Kidney (tissue), 14 donors: ENCODE data around the gene CCDC8. TPM values are rescaled to one million over a fixed set of nuclear protein-coding genes. Genes with fewer than 3 reads are reported as not detected.

Experiments used
- DNase-seq, 5 donors: peaks; one replicate each; pipeline ENCODE4 v3.0.0-alpha.2; 2013 to 2020
- FAIRE-seq: peaks from 2 replicates; lab custom pipeline; 2012; peaks lifted over from hg19 to GRCh38; lab: Jason Lieb, UNC
- H3K27ac ChIP-seq, 2 donors: one replicate each; pipeline ENCODE4 v1.7.0; 2013; ENCODE audit warnings: low read depth in 2 of 2, low read length in 2 of 2, inconsistent platforms in 1 of 2
- H3K27me3 ChIP-seq: one replicate; pipeline ENCODE4 v1.7.1; 2013; ENCODE audit warnings: low read length, inconsistent platforms; ENCODE audit not compliant: control insufficient read depth, insufficient read depth
- H3K36me3 ChIP-seq, 3 donors: one replicate each; pipeline versions ENCODE4 v1.7.0 to v1.7.1; 2013; ENCODE audit warnings: low read length in 3 of 3, control low read depth in 1 of 3, inconsistent platforms in 1 of 3; ENCODE audit not compliant: insufficient read depth in 3 of 3, control insufficient read depth in 2 of 3
- H3K4me1 ChIP-seq, 3 donors: one replicate each; pipeline versions ENCODE4 v1.7.0 to v1.7.1; 2013; ENCODE audit warnings: low read length in 3 of 3, inconsistent platforms in 1 of 3, low read depth in 1 of 3; ENCODE audit not compliant: control insufficient read depth in 2 of 3, insufficient read depth in 2 of 3
- H3K4me3 ChIP-seq, 3 donors: one replicate each; pipeline versions ENCODE4 v1.7.0 to v1.8.1; 2013; ENCODE audit warnings: low read length in 3 of 3, control low read depth in 1 of 3, inconsistent platforms in 1 of 3
- H3K9ac ChIP-seq, 3 donors: one replicate each; pipeline versions ENCODE4 v1.7.0 to v1.7.1; 2013; ENCODE audit warnings: low read length in 3 of 3, control low read depth in 1 of 3, inconsistent platforms in 1 of 3
- H3K9me3 ChIP-seq, 3 donors: one replicate each; pipeline versions ENCODE4 v1.7.0 to v1.7.1; 2013; ENCODE audit warnings: low read length in 3 of 3, control low read depth in 1 of 3, inconsistent platforms in 1 of 3; ENCODE audit not compliant: control insufficient read depth in 2 of 3, insufficient read depth in 1 of 3
- intact Hi-C: fragments of 100-400 bp; cut with DNase I; formaldehyde crosslinking; loops from one replicate; pipeline ENCODE4 v1.11.1; 2022
- polyA plus RNA-seq: library from polyadenylated mRNA; stranded (reverse); fragments of 350-450 nt; fragmentation: Illumina TruSeq; extraction: RNeasy Lipid Tissue Mini Kit (QIAGEN cat#74804); gene quantifications from one replicate; pipeline ENCODE4 v1.2.3, GENCODE V29; 2014; ENCODE audit warnings: low read depth, low replicate concordance; ENCODE audit not compliant: insufficient read depth
- total RNA-seq: library from RNA; stranded (reverse); fragmentation: NEBNext Ultra II Directional; extraction: Animal tissue kit (Norgen Biotek cat#: 25700); gene quantifications from one replicate; pipeline ENCODE4 v1.2.1, GENCODE V29; 2021
- TF ChIP-seq, protein P1 (sequence below): IDR thresholded peaks from 3 replicates; pipeline ENCODE4 v1.5.1; 2012; ENCODE audit warnings: mild to moderate bottlenecking, moderate library complexity, borderline replicate concordance; ENCODE audit not compliant: insufficient read depth; ENCODE audit errors: extremely low read depth
- donor health status: control.
- donor health status: control.
- donor health status: control.
- donor health status: control.
- donor health status: control.
- donor health status: DM: yes; HTN: yes; CAD: no.
- donor health status: Normal renal cell carcinoma (clear cell type).

Gene CCDC8
- total and polyA plus RNA-seq, 2 donors from 2014 or later = 18.9 to 21.0 TPM

DNA sequence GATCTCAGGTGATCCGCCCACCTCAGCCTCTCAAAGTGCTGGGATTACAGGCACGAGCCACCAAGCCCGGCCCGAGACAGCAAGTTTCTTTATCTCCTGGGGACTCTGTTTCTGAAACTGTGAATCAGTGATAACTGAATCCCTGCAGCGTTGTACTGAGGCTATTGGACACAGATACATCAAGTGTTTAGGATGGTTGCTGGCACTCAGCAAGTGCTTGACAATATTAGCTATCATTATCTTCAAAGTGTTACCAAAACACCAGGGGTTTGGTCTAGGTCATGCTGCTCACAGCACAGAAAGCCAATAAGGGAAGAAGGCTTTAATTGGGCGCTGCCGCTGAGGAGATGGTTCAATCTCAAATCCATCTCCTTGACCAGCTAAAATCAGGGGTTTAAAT, 35.9 kb upstream of the CCDC8 start:
- H3K4me1 ChIP-seq = no peaks in the 10 kb centered on the region
- DNase-seq (no peak), FAIRE-seq (no peak)
- H3K27ac ChIP-seq = no peak overlapping the region
- H3K9ac ChIP-seq = no peak overlapping the region
- TF ChIP-seq, protein P1, sequence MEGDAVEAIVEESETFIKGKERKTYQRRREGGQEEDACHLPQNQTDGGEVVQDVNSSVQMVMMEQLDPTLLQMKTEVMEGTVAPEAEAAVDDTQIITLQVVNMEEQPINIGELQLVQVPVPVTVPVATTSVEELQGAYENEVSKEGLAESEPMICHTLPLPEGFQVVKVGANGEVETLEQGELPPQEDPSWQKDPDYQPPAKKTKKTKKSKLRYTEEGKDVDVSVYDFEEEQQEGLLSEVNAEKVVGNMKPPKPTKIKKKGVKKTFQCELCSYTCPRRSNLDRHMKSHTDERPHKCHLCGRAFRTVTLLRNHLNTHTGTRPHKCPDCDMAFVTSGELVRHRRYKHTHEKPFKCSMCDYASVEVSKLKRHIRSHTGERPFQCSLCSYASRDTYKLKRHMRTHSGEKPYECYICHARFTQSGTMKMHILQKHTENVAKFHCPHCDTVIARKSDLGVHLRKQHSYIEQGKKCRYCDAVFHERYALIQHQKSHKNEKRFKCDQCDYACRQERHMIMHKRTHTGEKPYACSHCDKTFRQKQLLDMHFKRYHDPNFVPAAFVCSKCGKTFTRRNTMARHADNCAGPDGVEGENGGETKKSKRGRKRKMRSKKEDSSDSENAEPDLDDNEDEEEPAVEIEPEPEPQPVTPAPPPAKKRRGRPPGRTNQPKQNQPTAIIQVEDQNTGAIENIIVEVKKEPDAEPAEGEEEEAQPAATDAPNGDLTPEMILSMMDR = no peak
- H3K36me3 ChIP-seq = no peaks in the 10 kb centered on the region
- no peaks in the 10 kb centered on the region for H3K9me3 ChIP-seq
- H3K27me3 ChIP-seq = no peaks in the 10 kb centered on the region
- H3K4me3 ChIP-seq = no peak overlapping the region
- intact Hi-C loops = no loop called here

- Histone ChIP-seq H3K36me3 (no peaks in the 10 kb centered on the region), H3K9me3 (no peaks in the 10 kb centered on the region), H3K4me1 (no peaks in the 10 kb centered on the region), H3K9ac (no peak overlapping the region), H3K4me3 (no peak overlapping the region), H3K27me3 (no peaks in the 10 kb centered on the region), H3K27ac (no peak overlapping the region)
- intact Hi-C loops = no loop called here
- TF ChIP-seq, protein P1 = no peak
- no peak for DNase-seq
- FAIRE-seq = no peak
These were observed 35.2 kb upstream of the CCDC8 start for GRCh38 chr19:46448601-46449000.

DNA sequence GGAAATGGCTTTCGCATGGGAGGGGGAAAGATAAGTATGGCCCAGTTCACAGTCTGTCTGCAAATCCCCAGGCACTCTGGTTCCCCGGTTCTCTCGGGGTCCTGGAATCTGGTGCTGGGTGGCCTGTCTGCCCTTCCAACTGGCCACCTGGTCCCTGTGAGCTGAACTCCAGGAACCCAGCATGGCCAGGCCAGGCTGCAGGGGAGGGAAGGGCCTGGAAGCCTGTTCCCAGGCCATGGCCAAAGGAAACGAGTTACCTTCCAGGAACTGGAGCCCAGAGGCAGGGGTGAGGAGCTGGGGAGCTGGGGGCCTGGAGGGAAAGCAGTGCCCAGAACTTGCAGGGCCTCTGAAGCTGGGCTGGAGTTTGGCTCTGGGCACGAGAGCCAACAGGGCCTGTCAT, 34.5 kb upstream of the CCDC8 start:
- H3K9ac ChIP-seq = no peak overlapping the region
- H3K9me3 ChIP-seq = no peaks in the 10 kb centered on the region
- H3K4me1 ChIP-seq = no peaks in the 10 kb centered on the region
- no peak for DNase-seq
- intact Hi-C loops = no loop called here
- TF ChIP-seq, protein P1 = no peak
- no peak for FAIRE-seq
- H3K36me3 ChIP-seq = no peaks in the 10 kb centered on the region
- no peaks in the 10 kb centered on the region for H3K27me3 ChIP-seq
- H3K27ac ChIP-seq = no peak overlapping the region
- H3K4me3 ChIP-seq = no peak overlapping the region

DNA sequence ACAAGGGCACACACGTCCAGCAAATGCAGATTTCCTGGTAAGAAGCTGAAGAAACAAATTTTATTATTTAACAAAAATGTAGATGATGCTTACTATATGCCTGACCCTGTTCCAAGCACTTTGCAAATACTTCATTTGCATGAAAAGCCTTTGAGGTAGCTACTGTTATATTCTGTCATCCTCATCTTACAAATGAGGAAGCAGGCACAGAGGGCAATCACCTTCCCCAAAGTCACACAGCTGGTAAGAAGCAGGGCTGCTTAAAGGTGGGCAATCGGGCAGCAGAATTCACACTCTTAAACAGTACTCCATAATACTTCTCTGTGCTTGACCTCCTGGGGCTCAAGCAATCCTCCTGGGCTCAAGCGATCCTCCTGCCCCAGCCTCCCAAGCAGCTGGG, 33.6 kb upstream of the CCDC8 start:
- TF ChIP-seq, protein P1 = no peak
- intact Hi-C loops = no loop called here
- FAIRE-seq = no peak
- no peak for DNase-seq
- no peaks in the 10 kb centered on the region for H3K36me3 ChIP-seq
- no peaks in the 10 kb centered on the region for H3K4me1 ChIP-seq
- no peak overlapping the region for H3K27ac ChIP-seq
- H3K4me3 ChIP-seq = no peak overlapping the region
- no peaks in the 10 kb centered on the region for H3K9me3 ChIP-seq
- no peak overlapping the region for H3K9ac ChIP-seq
- H3K27me3 ChIP-seq = no peaks in the 10 kb centered on the region
